ENCODE data around the gene GPANK1. TPM values are rescaled to one million over a fixed set of nuclear protein-coding genes. Genes with fewer than 3 reads are reported as not detected.

Gene GPANK1
- total and polyA plus RNA-seq, 9 of the 15 experiments (the other 6 are each of a cell fraction or from before 2014, with no cell fraction given) = 32.2 to 111 (median 46.3) TPM

GRCh38 chr6:31665501-31666336 lies 922 bp upstream of the GPANK1 start, which contains the start of gene CSNK2B (continued):
- TF ChIP-seq ZBTB7A (IDR thresholded peaks at IDR 0.05; ENCODE audit: borderline replicate concordance, control insufficient read depth, low read depth, low read length) = peak; percentile 95
- TF ChIP-seq, protein P1, sequence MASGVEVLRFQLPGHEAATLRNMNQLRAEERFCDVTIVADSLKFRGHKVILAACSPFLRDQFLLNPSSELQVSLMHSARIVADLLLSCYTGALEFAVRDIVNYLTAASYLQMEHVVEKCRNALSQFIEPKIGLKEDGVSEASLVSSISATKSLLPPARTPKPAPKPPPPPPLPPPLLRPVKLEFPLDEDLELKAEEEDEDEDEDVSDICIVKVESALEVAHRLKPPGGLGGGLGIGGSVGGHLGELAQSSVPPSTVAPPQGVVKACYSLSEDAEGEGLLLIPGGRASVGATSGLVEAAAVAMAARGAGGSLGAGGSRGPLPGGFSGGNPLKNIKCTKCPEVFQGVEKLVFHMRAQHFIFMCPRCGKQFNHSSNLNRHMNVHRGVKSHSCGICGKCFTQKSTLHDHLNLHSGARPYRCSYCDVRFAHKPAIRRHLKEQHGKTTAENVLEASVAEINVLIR (CRISPR knock-in tag; IDR thresholded peaks at IDR 0.05) = peak; percentile 80
- TF ChIP-seq JUN (IDR thresholded peaks at IDR 0.05; ENCODE audit: borderline replicate concordance, low read depth, low read length) = peak; percentile 51; the same call in 1 of the 2 replicates
- TF ChIP-seq JUN (CRISPR knock-in tag; IDR thresholded peaks at IDR 0.05; ENCODE audit: borderline replicate concordance) = no peak
- peak; percentile 38; the same call in 1 of the 2 replicates for TF ChIP-seq BCOR (IDR thresholded peaks at IDR 0.05)
- peak; percentile 24 for TF ChIP-seq XRCC5 (IDR thresholded peaks at IDR 0.05; ENCODE audit: low read depth, low read length)
- TF ChIP-seq BRD9 (IDR thresholded peaks at IDR 0.05; ENCODE audit: low read depth, partially characterized antibody) = peak; percentile 89
- TF ChIP-seq ZNF263 (CRISPR knock-in tag; IDR thresholded peaks at IDR 0.05; ENCODE audit: borderline replicate concordance) = peak; percentile 57
- no peak for TF ChIP-seq FOSL1 (tag; conservative IDR thresholded peaks at IDR 0.05)
- peak; percentile 53 for TF ChIP-seq MEIS2 (IDR thresholded peaks at IDR 0.05; ENCODE audit: partially characterized antibody)
- TF ChIP-seq NFE2L1 (tag; IDR thresholded peaks at IDR 0.05; ENCODE audit: borderline replicate concordance, low read depth) = no peak
- TF ChIP-seq RNF219 (CRISPR knock-in tag; IDR thresholded peaks at IDR 0.05) = no peak
- TF ChIP-seq KAT7 (CRISPR knock-in tag; IDR thresholded peaks at IDR 0.05; ENCODE audit: borderline replicate concordance) = 0 out of 2 replicates have a peak, but pooled peaks have one; percentile 89
- no peak for TF ChIP-seq HMG20B (CRISPR knock-in tag; IDR thresholded peaks at IDR 0.05)
- TF ChIP-seq ZNF232 (CRISPR knock-in tag; IDR thresholded peaks at IDR 0.05) = peak; percentile 85; the same call in 1 of the 2 replicates
- TF ChIP-seq JUND (IDR thresholded peaks at IDR 0.05; ENCODE audit: borderline replicate concordance, low read depth, low read length) = peak; percentile 80
- TF ChIP-seq JUND (tag; IDR thresholded peaks at IDR 0.05; ENCODE audit: borderline replicate concordance, low read depth, low read length) = peak; percentile 19; the same call in 1 of the 3 replicates
- TF ChIP-seq ZNF583 (CRISPR knock-in tag; IDR thresholded peaks at IDR 0.05) = peak; percentile 59; the same call in 1 of the 2 replicates
- TF ChIP-seq ZNF707 (CRISPR knock-in tag; conservative IDR thresholded peaks at IDR 0.05) = 0 out of 2 replicates have a peak, but pooled peaks have one; percentile 19
- no peak for TF ChIP-seq C11orf30 (IDR thresholded peaks at IDR 0.05; ENCODE audit: low read depth)
- peak; percentile 41 for TF ChIP-seq HNRNPLL (IDR thresholded peaks at IDR 0.05; ENCODE audit: low read depth, low read length, poor library complexity, severe bottlenecking)
- TF ChIP-seq TCF3 (CRISPR knock-in tag; IDR thresholded peaks at IDR 0.05) = no peak; the same call in none of the 2 replicates
- TF ChIP-seq ZNF174 (CRISPR knock-in tag; IDR thresholded peaks at IDR 0.05) = 0 out of 2 replicates have a peak, but pooled peaks have one; percentile 54
- no peak for TF ChIP-seq ETV6 (IDR thresholded peaks at IDR 0.05; ENCODE audit: borderline replicate concordance in 1 of 2, low read depth in 2 of 2, low read length in 1 of 2)
- peak; percentile 91 for TF ChIP-seq ETV6 (CRISPR knock-in tag; IDR thresholded peaks at IDR 0.05; ENCODE audit: borderline replicate concordance)
